ENCODE data around the gene TMEFF2.

GRCh38 chr2:192035731-192036442 is 158.8 kb downstream of the TMEFF2 start:
- TF ChIP-seq CTCF (IDR thresholded peaks at IDR 0.05 in 8 of 11, conservative IDR thresholded peaks at IDR 0.05 in 3 of 11) (no peak), POLR2A (IDR thresholded peaks at IDR 0.05) (no peak), POLR2AphosphoS5 (IDR thresholded peaks at IDR 0.05) (no peak)

Data from spleen (tissue), 7 donors.